Naive thymus-derived CD4-positive, alpha-beta T cell (primary cell): ENCODE data around the gene GNRH2. TPM values are rescaled to one million over a fixed set of nuclear protein-coding genes. Genes with fewer than 3 reads are reported as not detected.

Experiments used
- ATAC-seq: fragments of 150-1000 bp; cut with Tn5 transposase; 2 replicates; pipeline ENCODE4 v1.10.0; 2021; ENCODE audit warnings: mild to moderate bottlenecking, moderate library complexity
- CTCF ChIA-PET: fragments of 350-600 bp; sonication (Branson Sonifier 250); formaldehyde crosslinking; loops from one replicate; lab custom pipeline; 2021; ENCODE audit warnings: antibody characterized with exemption; lab: Charles Lee
- POLR2A ChIA-PET: fragments of 350-600 bp; sonication (Branson Sonifier 250); formaldehyde crosslinking; loops from one replicate; lab custom pipeline; 2021; ENCODE audit warnings: antibody characterized with exemption, inconsistent platforms; lab: Charles Lee
- DNase-seq, 9 donors: peaks; one replicate each; pipeline versions ENCODE4 v3.0.0 to v3.0.0-alpha.2; 2020 to 2022; ENCODE audit warnings: mixed read lengths in 1 of 9
- H3K27ac ChIP-seq: one replicate; pipeline ENCODE4 v1.7.0; 2013; ENCODE audit warnings: mild to moderate bottlenecking, low read depth, low read length, moderate library complexity
- H3K27me3 ChIP-seq, 2 donors: one replicate each; pipeline ENCODE4 v1.7.0; 2013; ENCODE audit warnings: low read length in 2 of 2, mild to moderate bottlenecking in 2 of 2, moderate library complexity in 2 of 2; ENCODE audit not compliant: control insufficient read depth in 2 of 2, insufficient read depth in 2 of 2
- H3K36me3 ChIP-seq, 3 experiments: 1 replicate in 2 of 3; 2 replicates in 1 of 3; pipeline ENCODE4 v1.7.0; 2013; ENCODE audit warnings: low read length in 3 of 3, mild to moderate bottlenecking in 3 of 3, moderate library complexity in 1 of 3; ENCODE audit not compliant: insufficient read depth in 3 of 3, control insufficient read depth in 2 of 3
- H3K4me1 ChIP-seq, 2 donors: one replicate each; pipeline ENCODE4 v1.7.0; 2013; ENCODE audit warnings: low read length in 2 of 2, mild to moderate bottlenecking in 2 of 2, moderate library complexity in 1 of 2; ENCODE audit not compliant: control insufficient read depth in 2 of 2, insufficient read depth in 2 of 2
- H3K4me3 ChIP-seq: 2 replicates; pipeline ENCODE4 v1.7.0; 2013; ENCODE audit warnings: mild to moderate bottlenecking, low read length
- H3K9me3 ChIP-seq, 3 experiments: 1 replicate in 2 of 3; 2 replicates in 1 of 3; pipeline ENCODE4 v1.7.0; 2013; ENCODE audit warnings: low read length in 3 of 3; ENCODE audit not compliant: control insufficient read depth in 2 of 3
- H3K27ac Mint-ChIP-seq, 9 donors: one replicate each; pipeline ENCODE4 v1.8.0; 2020 to 2022; ENCODE audit warnings: mixed read lengths in 9 of 9, mild to moderate bottlenecking in 8 of 9, moderate library complexity in 5 of 9, inconsistent platforms in 2 of 9
- H3K27me3 Mint-ChIP-seq, 5 donors: one replicate each; pipeline ENCODE4 v1.8.0; 2021 to 2022; ENCODE audit warnings: mixed read lengths in 5 of 5, mild to moderate bottlenecking in 1 of 5
- H3K36me3 Mint-ChIP-seq, 5 donors: one replicate each; pipeline ENCODE4 v1.8.0; 2020 to 2022; ENCODE audit warnings: mixed read lengths in 5 of 5, mild to moderate bottlenecking in 3 of 5, inconsistent platforms in 1 of 5
- H3K4me1 Mint-ChIP-seq, 7 donors: one replicate each; pipeline ENCODE4 v1.8.0; 2020 to 2022; ENCODE audit warnings: mixed read lengths in 7 of 7, mild to moderate bottlenecking in 3 of 7, inconsistent platforms in 1 of 7
- H3K4me3 Mint-ChIP-seq, 10 donors: one replicate each; pipeline ENCODE4 v1.8.0; 2020 to 2022; ENCODE audit warnings: mild to moderate bottlenecking in 10 of 10, mixed read lengths in 10 of 10, moderate library complexity in 6 of 10, inconsistent platforms in 2 of 10
- H3K9me3 Mint-ChIP-seq, 11 donors: one replicate each; pipeline ENCODE4 v1.8.0; 2020 to 2022; ENCODE audit warnings: mixed read lengths in 11 of 11, mild to moderate bottlenecking in 4 of 11, inconsistent platforms in 1 of 11, moderate library complexity in 1 of 11
- intact Hi-C, 2 donors: fragments of 100-400 bp; cut with micrococcal nuclease; formaldehyde crosslinking; loops; one replicate each; pipeline ENCODE4 v1.15.1; 2023
- polyA plus RNA-seq, 2 donors: library from polyadenylated mRNA; unstranded; fragments of 300-500 nt; fragmentation: Illumina TruSeq; gene quantifications; one replicate each; pipeline ENCODE4 v1.2.3, GENCODE V29; 2021
- total RNA-seq, 6 experiments: library from RNA in 5 of 6; stranded (reverse) in 5 of 6; gene quantifications; 1 replicate in 5 of 6; 2 replicates in 1 of 6; pipeline ENCODE4 v1.2.3 and lab custom pipeline; 2021 to 2026

The GNRH2 gene
- total and polyA plus RNA-seq, 7 experiments from 2014 or later: 0.88 to 2.9 (median 1.4) TPM; not detected in 2

GRCh38 chr20:3045816-3046676 lies 2.6 kb downstream of the GNRH2 start, which contains the start of gene MRPS26:
Gene MRPS26, plus strand, starts transcription at chr20:3046052. Its CDS starts 17 bp downstream, at chr20:3046069.
- peaks cover 11 to 23% (median 18%) of the 10 kb centered on the region in 7 donors for H3K4me1 Mint-ChIP-seq
- ATAC-seq (peak; percentile 93), DNase-seq (peak; percentile 63 to 89 (median 76))
- Histone ChIP-seq H3K27ac (peak within 1 kb of the TSS; percentile 70), H3K4me1 (peaks cover 4 to 11% of the 10 kb centered on the region in 2 donors), H3K9me3 (no peaks in the 10 kb centered on the region), H3K27me3 (no peaks in the 10 kb centered on the region), H3K4me3 (peak within 1 kb of the TSS; percentile 91), H3K36me3 (peaks cover 0 to 30% (median 5%) of the 10 kb centered on the region in 3 experiments)
- peak within 1 kb of the TSS; percentile 69 to 90 (median 79) for H3K27ac Mint-ChIP-seq
- intact Hi-C loops: loop anchor here (1.0 to 5.0 kb wide), 9 partner anchors 111 to 394 kb away; partner anchors contain the start of genes PTPRA (in 2 of the 2), DDRGK1 (in 1 of the 2), EBF4 (in 1 of the 2) and FASTKD5 (in 1 of the 2)
- no peaks in the 10 kb centered on the region for H3K9me3 Mint-ChIP-seq
- no peaks in the 10 kb centered on the region for H3K27me3 Mint-ChIP-seq
- peaks cover 0 to 15% (median 3%) of the 10 kb centered on the region in 5 donors for H3K36me3 Mint-ChIP-seq
- peak within 1 kb of the TSS; percentile 82 to 95 (median 92) for H3K4me3 Mint-ChIP-seq
- CTCF ChIA-PET: no interaction called here
- POLR2A ChIA-PET: interaction anchor here (0.6 to 1.5 kb wide), 4 partner anchors 24 to 134 kb away, joined by 3 to 6 read pairs (median 3); no protein-coding TSS in a partner anchor

- peak overlapping the region; percentile 91 for H3K4me3 ChIP-seq
- H3K9me3 ChIP-seq: no peaks in the 10 kb centered on the region
- DNase-seq: peak in 2 of 9 donors; percentile 28 to 37
- ChIA-PET POLR2A (interaction anchor here (0.6 to 0.7 kb wide), 3 partner anchors 23 to 49 kb away, joined by 3 to 6 read pairs (median 4); no protein-coding TSS in a partner anchor), CTCF (no interaction called here)
- Mint-ChIP-seq H3K4me1 (peaks cover 11 to 23% (median 18%) of the 10 kb centered on the region in 7 donors), H3K27ac (peak overlapping the region; percentile 45 to 84 (median 76)), H3K27me3 (no peaks in the 10 kb centered on the region), H3K36me3 (peaks cover 0 to 14% (median 3%) of the 10 kb centered on the region in 5 donors), H3K4me3 (peak overlapping the region; percentile 78 to 94 (median 87)), H3K9me3 (no peaks in the 10 kb centered on the region)
- peaks cover 4 to 11% of the 10 kb centered on the region in 2 donors for H3K4me1 ChIP-seq
- intact Hi-C loops: loop anchor here (1.0 to 5.0 kb wide), 5 partner anchors 110 to 395 kb away; partner anchors contain the start of genes DDRGK1 (in 1 of the 2), EBF4 (in 1 of the 2), FASTKD5 (in 1 of the 2) and ITPA (in 1 of the 2)
- H3K27ac ChIP-seq: peak overlapping the region; percentile 70
- H3K27me3 ChIP-seq: no peaks in the 10 kb centered on the region
- peaks cover 0 to 30% (median 5%) of the 10 kb centered on the region in 3 experiments for H3K36me3 ChIP-seq
- no peak for ATAC-seq
Observed at GRCh38 chr20:3046677-3047462, 3.4 kb downstream of the GNRH2 start.

- no peaks in the 10 kb centered on the region for H3K27me3 Mint-ChIP-seq
- H3K9me3 ChIP-seq: no peaks in the 10 kb centered on the region
- intact Hi-C loops: loop anchor here (5.0 kb wide), 4 partner anchors 110 to 395 kb away; partner anchors contain the start of genes EBF4 (in 1 of the 2), FASTKD5 (in 1 of the 2), ITPA (in 1 of the 2) and NOP56 (in 1 of the 2)
- H3K9me3 Mint-ChIP-seq: no peaks in the 10 kb centered on the region
- no peak for ATAC-seq
- H3K4me3 Mint-ChIP-seq: peak overlapping the region; percentile 39 to 94 (median 87)
- peaks cover 0 to 14% (median 3%) of the 10 kb centered on the region in 5 donors for H3K36me3 Mint-ChIP-seq
- H3K4me3 ChIP-seq: no peak overlapping the region
- no peak for DNase-seq
- no peaks in the 10 kb centered on the region for H3K27me3 ChIP-seq
- no peak overlapping the region for H3K27ac ChIP-seq
- peaks cover 11 to 23% (median 18%) of the 10 kb centered on the region in 7 donors for H3K4me1 Mint-ChIP-seq
- peak overlapping the region in 4 of 9 donors; percentile 25 to 52 (median 33) for H3K27ac Mint-ChIP-seq
- H3K4me1 ChIP-seq: peaks cover 4 to 11% of the 10 kb centered on the region in 2 donors
- ChIA-PET POLR2A (interaction anchor here (0.6 to 1.9 kb wide), 3 partner anchors 22 to 44 kb away, joined by 3 to 4 read pairs (median 4); no protein-coding TSS in a partner anchor), CTCF (no interaction called here)
- H3K36me3 ChIP-seq: peaks cover 0 to 30% (median 5%) of the 10 kb centered on the region in 3 experiments
Observed at GRCh38 chr20:3047486-3048419, 4.3 kb downstream of the GNRH2 start.

GRCh38 chr20:3051385-3052019 lies 8.1 kb downstream of the GNRH2 start:
- Histone ChIP-seq H3K4me3 (no peak overlapping the region), H3K27me3 (no peaks in the 10 kb centered on the region), H3K36me3 (peaks cover 0 to 30% (median 5%) of the 10 kb centered on the region in 3 experiments), H3K9me3 (no peaks in the 10 kb centered on the region), H3K27ac (no peak overlapping the region), H3K4me1 (peaks cover 0 to 5% of the 10 kb centered on the region in 2 donors)
- Mint-ChIP-seq H3K4me1 (peaks cover 6 to 16% (median 14%) of the 10 kb centered on the region in 7 donors), H3K27me3 (no peaks in the 10 kb centered on the region), H3K9me3 (no peaks in the 10 kb centered on the region), H3K27ac (peak overlapping the region in 2 of 9 donors; percentile 22 to 32), H3K4me3 (no peak overlapping the region), H3K36me3 (peaks cover 0 to 16% (median 3%) of the 10 kb centered on the region in 5 donors)
- CTCF ChIA-PET: interaction anchor here (1.0 to 3.6 kb wide), 4 partner anchors 16 to 264 kb away, joined by 4 to 27 read pairs (median 10); no protein-coding TSS in a partner anchor
- ATAC-seq: peak; percentile 33
- POLR2A ChIA-PET: interaction anchor here (0.7 to 1.0 kb wide), 2 partner anchors 70 to 142 kb away, joined by 3 read pairs; no protein-coding TSS in a partner anchor
- no peak for DNase-seq
- intact Hi-C loops: loop anchor here in 1 of 2 donors (5.0 kb wide), 1 partner anchor 166 kb away; no protein-coding TSS in a partner anchor

- ChIA-PET POLR2A (interaction anchor here (0.6 kb wide), 1 partner anchor 45 kb away, joined by 3 read pairs; no protein-coding TSS in a partner anchor), CTCF (no interaction called here)
- Histone ChIP-seq H3K36me3 (peaks cover 0 to 4% (median 0%) of the 10 kb centered on the region in 3 experiments), H3K4me1 (no peaks in the 10 kb centered on the region), H3K27me3 (no peaks in the 10 kb centered on the region), H3K9me3 (no peaks in the 10 kb centered on the region), H3K27ac (no peak overlapping the region), H3K4me3 (no peak overlapping the region)
- no peak overlapping the region for H3K4me3 Mint-ChIP-seq
- no peak overlapping the region for H3K27ac Mint-ChIP-seq
- H3K36me3 Mint-ChIP-seq: peaks cover 0 to 8% (median 0%) of the 10 kb centered on the region in 5 donors
- intact Hi-C loops: no loop called here
- no peaks in the 10 kb centered on the region for H3K9me3 Mint-ChIP-seq
- no peaks in the 10 kb centered on the region for H3K27me3 Mint-ChIP-seq
- DNase-seq: no peak
- peaks cover 0 to 21% (median 16%) of the 10 kb centered on the region in 7 donors for H3K4me1 Mint-ChIP-seq
- no peak for ATAC-seq
Observed at GRCh38 chr20:3059489-3059888, 16.1 kb downstream of the GNRH2 start.
